MCF 10A (cell line): Measurements from ENCODE around the gene NUFIP1. TPM values are rescaled to one million over a fixed set of nuclear protein-coding genes. Genes with fewer than 3 reads are reported as not detected.

Experiments
- BruUV-seq: library from RNA; stranded (reverse); fragments of 400-500 nt; replicated peaks from 2 replicates; lab custom pipeline; 2021; lab: Mats Ljungman, UMichigan
- CTCF ChIA-PET: fragments of 300-600 bp; sonication (Branson Sonifier 250); formaldehyde crosslinking; extraction: SDS; loops from one replicate; lab custom pipeline; 2021; ENCODE audit warnings: antibody characterized with exemption, inconsistent platforms; lab: Yijun Ruan, JAX
- POLR2A ChIA-PET: fragments of 300-600, 350-650 bp; sonication (Branson Sonifier 250); formaldehyde crosslinking; extraction: SDS; loops from one replicate; lab custom pipeline; 2020; ENCODE audit warnings: antibody characterized with exemption, inconsistent platforms; lab: Yijun Ruan, JAX
- DNase-seq: peaks from one replicate; pipeline ENCODE4 v3.0.0-alpha.2; 2018; ENCODE audit not compliant: unreplicated experiment
- H3K27ac Mint-ChIP-seq: one replicate; pipeline ENCODE4 v1.8.0; 2022; ENCODE audit warnings: mild to moderate bottlenecking, low read depth, mixed read lengths; ENCODE audit not compliant: unreplicated experiment
- H3K27me3 Mint-ChIP-seq: one replicate; pipeline ENCODE4 v1.8.0; 2022; ENCODE audit warnings: mixed read lengths; ENCODE audit not compliant: insufficient read depth, unreplicated experiment
- H3K36me3 Mint-ChIP-seq: one replicate; pipeline ENCODE4 v1.8.0; 2022; ENCODE audit warnings: mild to moderate bottlenecking, moderate library complexity, mixed read lengths; ENCODE audit not compliant: insufficient read depth, unreplicated experiment
- H3K4me1 Mint-ChIP-seq: one replicate; pipeline ENCODE4 v1.8.0; 2022; ENCODE audit warnings: mixed read lengths; ENCODE audit not compliant: insufficient read depth, unreplicated experiment
- H3K4me3 Mint-ChIP-seq: one replicate; pipeline ENCODE4 v1.8.0; 2022; ENCODE audit warnings: mild to moderate bottlenecking, moderate library complexity, mixed read lengths; ENCODE audit not compliant: unreplicated experiment
- H3K9me3 Mint-ChIP-seq: one replicate; pipeline ENCODE4 v1.8.0; 2022; ENCODE audit warnings: mixed read lengths; ENCODE audit not compliant: unreplicated experiment
- CTCF ChIP-seq: fragments of 200-600 bp; IDR thresholded peaks from one replicate; pipeline ENCODE4 v1.8.0; 2022; ENCODE audit warnings: antibody characterized with exemption, mild to moderate bottlenecking; ENCODE audit not compliant: unreplicated experiment
- intact Hi-C: fragments of 100-400 bp; cut with micrococcal nuclease; formaldehyde crosslinking; loops from 2 replicates; pipeline ENCODE4 v1.14.1; 2022
- total RNA-seq: library from RNA; stranded (reverse); gene quantifications from 2 replicates; pipeline ENCODE4 v1.2.3, GENCODE V29; 2022

Gene NUFIP1
- total RNA-seq, 1 experiment from 2014 or later = 9.7 TPM

DNA sequence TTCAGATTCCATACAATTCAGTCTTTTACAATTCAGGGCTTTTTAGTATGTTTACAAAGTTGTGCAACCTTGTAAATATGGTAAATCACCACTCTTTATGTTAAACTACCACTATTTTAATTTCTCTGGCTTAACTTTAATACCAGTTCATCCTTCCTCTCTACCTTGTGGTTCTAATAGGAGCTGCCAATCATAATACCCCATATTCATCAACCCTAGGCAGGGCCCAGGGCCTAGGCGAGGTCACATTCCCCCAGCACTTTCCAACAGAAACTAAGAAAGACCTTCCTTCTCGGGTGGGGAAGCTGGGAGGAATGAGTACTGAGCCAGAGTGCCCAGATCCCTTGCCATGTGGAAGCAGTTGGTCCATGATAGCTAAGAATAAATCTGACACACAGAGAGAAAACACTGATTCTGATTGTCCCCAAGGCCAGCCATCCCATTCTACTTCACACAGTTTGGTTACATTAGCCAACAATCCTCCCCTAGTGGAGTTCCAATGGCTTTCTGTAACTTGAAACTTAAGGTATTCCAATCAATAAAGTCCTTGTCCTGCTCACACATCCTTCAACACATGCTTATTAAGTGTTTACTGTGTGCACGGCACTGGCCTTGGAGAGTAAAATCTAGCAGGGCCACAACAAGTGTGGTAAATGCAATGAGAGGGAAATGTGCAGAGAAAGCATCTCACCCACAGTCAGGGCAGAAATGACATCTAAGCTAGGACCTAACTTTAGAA, 76.8 kb downstream of the NUFIP1 start:
- CTCF ChIA-PET = interaction anchor here (1.0 kb wide), 1 partner anchor 23 kb away, joined by 3 read pairs; no protein-coding TSS in a partner anchor
- no TSS peak for BruUV-seq
- H3K27ac Mint-ChIP-seq = no peak overlapping the region

GRCh38 chr13:44908712-44909111, 80.6 kb downstream of the NUFIP1 start:
- Mint-ChIP-seq H3K4me3 (no peak overlapping the region), H3K27ac (no peak overlapping the region), H3K4me1 (peaks cover 7% of the 10 kb centered on the region), H3K9me3 (no peaks in the 10 kb centered on the region), H3K27me3 (no peaks in the 10 kb centered on the region), H3K36me3 (no peaks in the 10 kb centered on the region)
- no TSS peak for BruUV-seq
- ChIA-PET POLR2A (interaction anchor here (0.6 kb wide), 1 partner anchor 10 kb away, joined by 3 read pairs; no protein-coding TSS in a partner anchor), CTCF (interaction anchor here (0.7 kb wide), 1 partner anchor 412 kb away, joined by 4 read pairs; no protein-coding TSS in a partner anchor)
- intact Hi-C loops = no loop called here
- no peak for TF ChIP-seq CTCF
- no peak for DNase-seq

More for the DNA sequence above, 76.8 kb downstream of the NUFIP1 start:
- Mint-ChIP-seq H3K27me3 (no peaks in the 10 kb centered on the region), H3K4me3 (no peak overlapping the region), H3K4me1 (no peaks in the 10 kb centered on the region), H3K9me3 (no peaks in the 10 kb centered on the region), H3K36me3 (no peaks in the 10 kb centered on the region)
- TF ChIP-seq CTCF = no peak
- POLR2A ChIA-PET = interaction anchor here (0.8 kb wide), 1 partner anchor 60 kb away, joined by 3 read pairs; no protein-coding TSS in a partner anchor
- DNase-seq = no peak
- intact Hi-C loops = no loop called here

- no peak overlapping the region for H3K27ac Mint-ChIP-seq
- H3K4me3 Mint-ChIP-seq = no peak overlapping the region
- ChIA-PET POLR2A (interaction anchor here (0.6 kb wide), 1 partner anchor 10 kb away, joined by 3 read pairs; no protein-coding TSS in a partner anchor), CTCF (interaction anchor here (0.7 kb wide), 1 partner anchor 412 kb away, joined by 4 read pairs; no protein-coding TSS in a partner anchor)
- TF ChIP-seq CTCF = no peak
- peaks cover 7% of the 10 kb centered on the region for H3K4me1 Mint-ChIP-seq
- no peaks in the 10 kb centered on the region for H3K27me3 Mint-ChIP-seq
- DNase-seq = no peak
- intact Hi-C loops = no loop called here
- no peaks in the 10 kb centered on the region for H3K36me3 Mint-ChIP-seq
- no peaks in the 10 kb centered on the region for H3K9me3 Mint-ChIP-seq
- BruUV-seq = no TSS peak
Measured at GRCh38 chr13:44908266-44908665, 81.0 kb downstream of the NUFIP1 start.

GRCh38 chr13:44906713-44907112, 82.6 kb downstream of the NUFIP1 start:
- Mint-ChIP-seq H3K4me1 (peaks cover 7% of the 10 kb centered on the region), H3K27me3 (no peaks in the 10 kb centered on the region), H3K4me3 (no peak overlapping the region), H3K36me3 (no peaks in the 10 kb centered on the region), H3K9me3 (no peaks in the 10 kb centered on the region), H3K27ac (no peak overlapping the region)
- no peak for DNase-seq
- TF ChIP-seq CTCF = no peak
- intact Hi-C loops = no loop called here
- BruUV-seq = no TSS peak
- ChIA-PET POLR2A (interaction anchor here (1.2 to 1.9 kb wide), 2 partner anchors 9 to 10 kb away, joined by 5 read pairs; no protein-coding TSS in a partner anchor), CTCF (interaction anchor here (1.6 kb wide), 1 partner anchor 9 kb away, joined by 4 read pairs; no protein-coding TSS in a partner anchor)
